ENCODE results near the gene ELP2. TPM values are rescaled to one million over a fixed set of nuclear protein-coding genes. Genes with fewer than 3 reads are reported as not detected.

The ELP2 gene
- total RNA-seq, 1 donor from 2014 or later = 171 TPM

- no peak overlapping the region for H3K9ac ChIP-seq
- peaks cover 12% of the 10 kb centered on the region for H3F3A ChIP-seq (ENCODE audit: low read depth)
- peaks cover 6% of the 10 kb centered on the region for H3K4me1 ChIP-seq
- Mint-ChIP-seq H3K9me3 (no peaks in the 10 kb centered on the region), H3K27ac (no peak overlapping the region), H3K4me3 (no peak overlapping the region), H3K36me3 (no peaks in the 10 kb centered on the region), H3K4me1 (peaks cover 16% of the 10 kb centered on the region), H3K27me3 (ENCODE audit: insufficient read depth, low read depth) (peaks cover 22% of the 10 kb centered on the region)
- no peak overlapping the region for H3K27ac ChIP-seq
- H3K4me3 ChIP-seq = no peak overlapping the region
- peaks cover 56% of the 10 kb centered on the region for H3K27me3 ChIP-seq
- H2AFZ ChIP-seq (replicated peaks) = no peak overlapping the region
- H3K9me3 ChIP-seq (ENCODE audit: low read depth) = no peaks in the 10 kb centered on the region
- no peak for DNase-seq (ENCODE audit: low spot score)
- no peaks in the 10 kb centered on the region for H3K36me3 ChIP-seq
- no peaks in the 10 kb centered on the region for H3K79me2 ChIP-seq (ENCODE audit: low read depth)
- TF ChIP-seq EZH2phosphoT487 (IDR thresholded peaks at IDR 0.05) = no peak
- TF ChIP-seq CTCF (IDR thresholded peaks at IDR 0.05) = no peak
- TF ChIP-seq EZH2 (IDR thresholded peaks at IDR 0.05) = no peak
- H4K20me1 ChIP-seq (ENCODE audit: low read depth) = peaks cover 15% of the 10 kb centered on the region
- no peak overlapping the region for H3K4me2 ChIP-seq
Measured at GRCh38 chr18:36189486-36189885, 59.8 kb downstream of the ELP2 start.

GRCh38 chr18:36191286-36191685 is 61.6 kb downstream of the ELP2 start:
- peaks cover 6% of the 10 kb centered on the region for H3K4me1 ChIP-seq
- H3K9ac ChIP-seq = no peak overlapping the region
- H3F3A ChIP-seq (ENCODE audit: low read depth) = peaks cover 12% of the 10 kb centered on the region
- TF ChIP-seq EZH2phosphoT487 (IDR thresholded peaks at IDR 0.05) = no peak
- no peak for TF ChIP-seq EZH2 (IDR thresholded peaks at IDR 0.05)
- TF ChIP-seq CTCF (IDR thresholded peaks at IDR 0.05) = no peak
- H3K4me3 ChIP-seq = no peak overlapping the region
- H3K36me3 Mint-ChIP-seq = no peaks in the 10 kb centered on the region
- H3K79me2 ChIP-seq (ENCODE audit: low read depth) = no peaks in the 10 kb centered on the region
- no peak overlapping the region for H3K27ac Mint-ChIP-seq
- H3K27ac ChIP-seq = no peak overlapping the region
- DNase-seq (ENCODE audit: low spot score) = no peak
- no peak overlapping the region for H3K4me2 ChIP-seq
- no peaks in the 10 kb centered on the region for H3K9me3 ChIP-seq (ENCODE audit: low read depth)
- no peaks in the 10 kb centered on the region for H3K36me3 ChIP-seq
- H3K4me3 Mint-ChIP-seq = no peak overlapping the region
- H3K27me3 Mint-ChIP-seq (ENCODE audit: insufficient read depth, low read depth) = peaks cover 20% of the 10 kb centered on the region
- peaks cover 13% of the 10 kb centered on the region for H4K20me1 ChIP-seq (ENCODE audit: low read depth)
- peaks cover 38% of the 10 kb centered on the region for H3K27me3 ChIP-seq
- no peak overlapping the region for H2AFZ ChIP-seq (replicated peaks)
- H3K4me1 Mint-ChIP-seq = peaks cover 16% of the 10 kb centered on the region
- H3K9me3 Mint-ChIP-seq = no peaks in the 10 kb centered on the region

DNA sequence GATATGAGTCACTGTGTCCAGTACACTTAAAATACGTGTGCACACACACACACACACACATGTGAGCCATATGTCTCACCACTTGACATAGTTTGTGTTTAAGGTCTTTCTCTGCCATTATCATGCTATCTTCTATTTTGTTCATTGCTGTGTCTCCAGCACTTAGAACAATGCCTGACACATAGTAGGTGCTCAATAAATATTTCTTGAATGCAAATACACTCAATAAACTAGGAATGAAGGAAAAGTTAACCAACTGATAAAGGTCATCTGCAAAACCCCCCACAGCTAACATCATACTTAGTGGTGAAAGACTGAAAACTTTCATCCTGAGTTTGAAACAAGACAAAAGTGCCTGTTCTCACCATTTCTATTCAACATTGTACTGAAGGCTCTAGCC is 62.0 kb downstream of the ELP2 start:
- H3K36me3 Mint-ChIP-seq = no peaks in the 10 kb centered on the region
- no peaks in the 10 kb centered on the region for H3K36me3 ChIP-seq
- peaks cover 34% of the 10 kb centered on the region for H3K27me3 ChIP-seq
- no peak overlapping the region for H3K4me2 ChIP-seq
- H3K9ac ChIP-seq = no peak overlapping the region
- H3K27me3 Mint-ChIP-seq (ENCODE audit: insufficient read depth, low read depth) = peaks cover 16% of the 10 kb centered on the region
- no peak for TF ChIP-seq EZH2 (IDR thresholded peaks at IDR 0.05)
- TF ChIP-seq CTCF (IDR thresholded peaks at IDR 0.05) = no peak
- TF ChIP-seq EZH2phosphoT487 (IDR thresholded peaks at IDR 0.05) = no peak
- no peak overlapping the region for H3K4me3 ChIP-seq
- H2AFZ ChIP-seq (replicated peaks) = no peak overlapping the region
- H3K79me2 ChIP-seq (ENCODE audit: low read depth) = no peaks in the 10 kb centered on the region
- no peaks in the 10 kb centered on the region for H3K9me3 ChIP-seq (ENCODE audit: low read depth)
- no peak overlapping the region for H3K27ac ChIP-seq
- H3K4me3 Mint-ChIP-seq = no peak overlapping the region
- DNase-seq (ENCODE audit: low spot score) = no peak
- peaks cover 6% of the 10 kb centered on the region for H3K4me1 ChIP-seq
- peaks cover 9% of the 10 kb centered on the region for H4K20me1 ChIP-seq (ENCODE audit: low read depth)
- peaks cover 12% of the 10 kb centered on the region for H3F3A ChIP-seq (ENCODE audit: low read depth)
- peaks cover 16% of the 10 kb centered on the region for H3K4me1 Mint-ChIP-seq
- no peak overlapping the region for H3K27ac Mint-ChIP-seq
- no peaks in the 10 kb centered on the region for H3K9me3 Mint-ChIP-seq

All from neural progenitor cell (in vitro differentiated cells).